ENCODE results near the gene NRP2. TPM values are rescaled to one million over a fixed set of nuclear protein-coding genes. Genes with fewer than 3 reads are reported as not detected.

Gene NRP2
- total RNA-seq, 8 experiments from 2014 or later, result 13.8 to 138 (median 53.2) TPM

DNA sequence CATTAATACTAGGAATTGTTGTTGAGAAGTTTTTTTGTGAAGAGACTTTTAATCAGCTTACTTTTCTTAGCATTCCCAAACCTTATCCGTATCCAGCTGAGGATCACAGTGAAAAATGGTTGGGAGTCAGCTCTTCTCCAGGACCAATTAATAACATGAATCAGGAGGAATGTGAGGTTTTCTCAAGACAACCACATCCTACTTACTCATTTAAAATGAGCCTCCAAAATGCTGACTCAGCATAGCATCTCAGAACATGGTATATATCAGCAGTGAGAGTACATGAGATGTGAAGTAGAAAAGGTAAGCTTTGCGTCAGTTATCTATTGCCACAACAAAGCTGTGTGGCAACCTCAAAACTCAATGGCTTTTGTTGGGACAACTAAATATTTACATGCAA is 140.3 kb downstream of the NRP2 start:
- H3K4me3 ChIP-seq, result no peak overlapping the region
- WGBS, 10 experiments, result 0 to 100% (median 86%) methylated on average over 1 to 2 of the region's 2 CpGs; no CpG with 5 or more reads in 3 of the 10 experiments
- no peak overlapping the region for H3K27ac ChIP-seq
- in situ Hi-C loops (cut with MboI; ENCODE audit: low pct_unique_long_range_greater_than_20kb in 2 of 9, low sequenced_read_pairs in 9 of 9, unreplicated experiment in 9 of 9), result no loop called here
- no peak for ATAC-seq (replicated peaks in 6 of 8)
- H3K4me1 ChIP-seq (replicated peaks in 1 of 2), result peaks cover 13 to 15% of the 10 kb centered on the region in 2 donors

- 0 to 88% (median 10%) methylated on average over 3 to 7 of the region's 9 CpGs; no CpG with 5 or more reads in 2 of the 10 experiments for WGBS, 10 experiments
- Histone ChIP-seq H3K27ac (peak overlapping the region; percentile 43 to 44), H3K4me3 (no peak overlapping the region), H3K4me1 (replicated peaks in 1 of 2) (peaks cover 32 to 34% of the 10 kb centered on the region in 2 donors)
- peak in 5 of 8 experiments; percentile 95 to 98 (median 97) for ATAC-seq (replicated peaks in 6 of 8)
- in situ Hi-C loops (cut with MboI; ENCODE audit: low pct_unique_long_range_greater_than_20kb in 2 of 9, low sequenced_read_pairs in 9 of 9, unreplicated experiment in 9 of 9), result no loop called here
Observed at GRCh38 chr2:205827809-205828365, 145.6 kb downstream of the NRP2 start.

GRCh38 chr2:205833864-205834263 is 151.6 kb downstream of the NRP2 start:
- 0 to 100% (median 75%) methylated on average over 1 to 2 of the region's 2 CpGs; no CpG with 5 or more reads in 2 of the 10 experiments for WGBS, 10 experiments
- Histone ChIP-seq H3K27ac (no peak overlapping the region), H3K4me1 (replicated peaks in 1 of 2) (peaks cover 28% of the 10 kb centered on the region in 2 donors), H3K4me3 (no peak overlapping the region)
- ATAC-seq (replicated peaks in 6 of 8), result no peak
- in situ Hi-C loops (cut with MboI; ENCODE audit: low pct_unique_long_range_greater_than_20kb in 2 of 9, low sequenced_read_pairs in 9 of 9, unreplicated experiment in 9 of 9), result no loop called here

DNA sequence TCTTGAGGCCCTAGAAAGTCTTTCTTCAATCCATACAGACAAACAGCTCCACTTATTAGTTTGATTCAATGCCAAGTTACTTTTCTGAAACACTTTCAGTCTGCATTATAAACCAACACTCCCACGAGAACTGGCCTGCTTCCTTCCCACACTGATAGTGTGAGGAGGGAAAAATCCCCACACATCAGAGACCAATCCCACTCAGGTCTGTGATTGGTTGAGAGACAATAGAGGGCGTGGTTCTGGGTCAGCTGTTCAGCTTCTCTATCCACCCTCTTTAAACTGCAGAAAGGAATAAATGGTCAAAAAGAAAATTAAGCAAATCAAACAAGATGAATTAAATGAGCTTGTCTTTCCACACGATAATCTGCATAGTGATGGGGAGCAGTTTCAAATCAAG is 152.5 kb downstream of the NRP2 start:
- peak in 5 of 8 experiments; percentile 32 to 82 (median 54) for ATAC-seq (replicated peaks in 6 of 8)
- Histone ChIP-seq H3K4me3 (no peak overlapping the region), H3K27ac (no peak overlapping the region), H3K4me1 (replicated peaks in 1 of 2) (peaks cover 21 to 25% of the 10 kb centered on the region in 2 donors)
- in situ Hi-C loops (cut with MboI; ENCODE audit: low pct_unique_long_range_greater_than_20kb in 2 of 9, low sequenced_read_pairs in 9 of 9, unreplicated experiment in 9 of 9), result no loop called here
- 0 to 100% (median 42%) methylated on average over 1 to 3 of the region's 3 CpGs for WGBS, 10 experiments

- in situ Hi-C loops (cut with MboI; ENCODE audit: low pct_unique_long_range_greater_than_20kb in 2 of 9, low sequenced_read_pairs in 9 of 9, unreplicated experiment in 9 of 9), result no loop called here
- Histone ChIP-seq H3K4me1 (replicated peaks in 1 of 2) (peaks cover 21 to 25% of the 10 kb centered on the region in 2 donors), H3K27ac (no peak overlapping the region), H3K4me3 (no peak overlapping the region)
- WGBS, 10 experiments, result 0 to 100% (median 46%) methylated on average over 1 to 4 of the region's 4 CpGs; no CpG with 5 or more reads in 4 of the 10 experiments
- ATAC-seq (replicated peaks in 6 of 8), result peak in 4 of 8 experiments; percentile 32 to 85 (median 71)
Observed at GRCh38 chr2:205835251-205835791, 153.0 kb downstream of the NRP2 start.

DNA sequence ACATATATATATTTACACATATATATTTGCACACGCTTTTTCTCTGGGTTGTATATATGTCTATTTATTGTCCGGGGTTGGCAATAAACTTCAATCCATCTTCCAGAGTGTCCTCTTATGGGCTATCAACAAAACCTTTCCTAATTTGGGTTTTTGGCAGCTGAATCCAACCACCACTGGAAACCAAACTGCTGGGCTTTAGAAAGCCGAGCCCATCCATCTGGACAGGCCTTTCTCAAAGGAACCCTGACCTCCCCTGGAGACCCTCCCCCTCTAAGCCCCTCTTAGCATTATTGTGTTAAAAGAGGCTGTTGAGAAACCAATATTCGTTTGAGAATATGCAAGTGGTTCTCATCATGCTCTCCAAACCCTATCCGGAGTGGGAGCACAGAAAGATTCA is 153.6 kb downstream of the NRP2 start:
- in situ Hi-C loops (cut with MboI; ENCODE audit: low pct_unique_long_range_greater_than_20kb in 2 of 9, low sequenced_read_pairs in 9 of 9, unreplicated experiment in 9 of 9), result no loop called here
- ATAC-seq (replicated peaks in 6 of 8), result no peak
- 0 to 80% (median 16%) methylated on average over 2 to 5 of the region's 5 CpGs; no CpG with 5 or more reads in 2 of the 10 experiments for WGBS, 10 experiments
- Histone ChIP-seq H3K4me1 (replicated peaks in 1 of 2) (peaks cover 21% of the 10 kb centered on the region in 2 donors), H3K27ac (no peak overlapping the region), H3K4me3 (no peak overlapping the region)

GRCh38 chr2:205836477-205837221 is 154.3 kb downstream of the NRP2 start:
- peak in 7 of 8 experiments; percentile 18 to 96 (median 34) for ATAC-seq (replicated peaks in 6 of 8)
- Histone ChIP-seq H3K4me3 (no peak overlapping the region), H3K4me1 (replicated peaks in 1 of 2) (peaks cover 20 to 21% of the 10 kb centered on the region in 2 donors), H3K27ac (no peak overlapping the region)
- in situ Hi-C loops (cut with MboI; ENCODE audit: low pct_unique_long_range_greater_than_20kb in 2 of 9, low sequenced_read_pairs in 9 of 9, unreplicated experiment in 9 of 9), result no loop called here
- WGBS, 10 experiments, result 70 to 92% (median 83%) methylated on average over 2 to 11 of the region's 13 CpGs; no CpG with 5 or more reads in 2 of the 10 experiments

GRCh38 chr2:205837663-205838062 is 155.4 kb downstream of the NRP2 start:
- in situ Hi-C loops (cut with MboI; ENCODE audit: low pct_unique_long_range_greater_than_20kb in 2 of 9, low sequenced_read_pairs in 9 of 9, unreplicated experiment in 9 of 9), result no loop called here
- Histone ChIP-seq H3K4me3 (no peak overlapping the region), H3K4me1 (replicated peaks in 1 of 2) (peaks cover 20 to 21% of the 10 kb centered on the region in 2 donors), H3K27ac (no peak overlapping the region)
- WGBS, 10 experiments, result 40 to 100% (median 92%) methylated on average over 1 of the region's 1 CpG; no CpG with 5 or more reads in 3 of the 10 experiments
- ATAC-seq (replicated peaks in 6 of 8), result no peak

- Histone ChIP-seq H3K4me1 (replicated peaks in 1 of 2) (peaks cover 0 to 4% of the 10 kb centered on the region in 2 donors), H3K4me3 (no peak overlapping the region), H3K27ac (no peak overlapping the region)
- ATAC-seq (replicated peaks in 6 of 8), result no peak
- in situ Hi-C loops (cut with MboI; ENCODE audit: low pct_unique_long_range_greater_than_20kb in 2 of 9, low sequenced_read_pairs in 9 of 9, unreplicated experiment in 9 of 9), result no loop called here
- 7 to 100% (median 84%) methylated on average over 1 to 3 of the region's 3 CpGs for WGBS, 10 experiments
Observed at GRCh38 chr2:205845446-205845845, 163.1 kb downstream of the NRP2 start.
